Nasal cavity respiratory epithelium epithelial cell of viscerocranial mucosa (primary cell): Measurements from ENCODE around the gene RBM14. TPM values are rescaled to one million over a fixed set of nuclear protein-coding genes. Genes with fewer than 3 reads are reported as not detected.

Experiments used
- total RNA-seq: library from RNA; depleted of rRNA; stranded (reverse); fragments of >200 nt; gene quantifications from 2 replicates; pipeline ENCODE4 v1.2.3, GENCODE V29; 2014

RBM14 gene
- total RNA-seq, result 7.9 and 25.5 TPM in 2 replicates

GRCh38 chr11:66616379-66617154, at the start of gene RBM14:
Gene RBM14, plus strand, starts transcription at chr11:66616630. Its CDS starts 91 bp downstream, at chr11:66616721.

GRCh38 chr11:66568124-66568916, 48.1 kb upstream of the RBM14 start, which contains the start of gene CTSF:
Gene CTSF, minus strand, starts transcription at chr11:66568606. Its CDS starts 120 bp downstream, at chr11:66568486.

GRCh38 chr11:66592457-66593302, 23.8 kb upstream of the RBM14 start, which contains the start of the genes CCDC87 and CCS:
Gene CCDC87, minus strand, starts transcription at chr11:66593063. Its CDS starts 48 bp downstream, at chr11:66593015.
Gene CCS, plus strand, starts transcription at chr11:66593185. Its CDS starts 77 bp downstream, at chr11:66593262.

GRCh38 chr11:66638177-66639065, 22.0 kb downstream of the RBM14 start, which contains the start of gene RBM4:
Gene RBM4, plus strand, starts transcription at chr11:66638703. Its CDS starts 1,009 bp downstream, at chr11:66639712.

Other genes with a start within 250 kb of the RBM14 start
- gene SLC29A2, start 244.9 kb upstream of the RBM14 start, total RNA-seq, result 3.1 and 6.0 TPM in 2 replicates
- gene NPAS4, start 195.6 kb upstream of the RBM14 start, total RNA-seq, result not detected in 2 replicates
- 24.6 and 34.2 TPM in 2 replicates for gene MRPL11, start 177.8 kb upstream of the RBM14 start, total RNA-seq
- gene PELI3, start 149.7 kb upstream of the RBM14 start, total RNA-seq, result 9.6 and 14.3 TPM in 2 replicates
- 62.5 and 70.9 TPM in 2 replicates for gene DPP3, start 136.2 kb upstream of the RBM14 start, total RNA-seq
- gene BBS1, start 106.0 kb upstream of the RBM14 start, total RNA-seq, result 5.5 and 20.1 TPM in 2 replicates
- gene ZDHHC24, start 70.6 kb upstream of the RBM14 start, total RNA-seq, result 7.2 and 11.7 TPM in 2 replicates
- gene ACTN3, start 69.7 kb upstream of the RBM14 start, total RNA-seq, result under 0.01 TPM in 1 of 2 replicates, not detected in the other
- gene CTSF, start 48.0 kb upstream of the RBM14 start, total RNA-seq, result 1.4 and 14.9 TPM in 2 replicates
- under 0.01 and 0.21 TPM in 2 replicates for gene CCDC87, start 23.6 kb upstream of the RBM14 start, total RNA-seq
- gene CCS, start 23.4 kb upstream of the RBM14 start, total RNA-seq, result 21.9 and 22.5 TPM in 2 replicates
- gene RBM4, start 22.1 kb downstream of the RBM14 start, total RNA-seq, result 152 and 204 TPM in 2 replicates
- 17.1 and 21.5 TPM in 2 replicates for gene RBM4B, start 61.3 kb downstream of the RBM14 start, total RNA-seq
- 60.5 and 130 TPM in 2 replicates for gene SPTBN2, start 112.6 kb downstream of the RBM14 start, total RNA-seq
- 23.2 and 33.5 TPM in 2 replicates for gene RCE1, start 226.8 kb downstream of the RBM14 start, total RNA-seq
- 9.2 and 22.9 TPM in 2 replicates for gene LRFN4, start 240.4 kb downstream of the RBM14 start, total RNA-seq